K562 (cell line): ENCODE data around the gene AMZ1. TPM values are rescaled to one million over a fixed set of nuclear protein-coding genes. Genes with fewer than 3 reads are reported as not detected.
A peak's percentile ranks its signal among the peaks of the same experiment; 100 is the strongest.

Source experiments
- ARNT ChIP-seq, 2 experiments: fragments of 450-650 bp; IDR thresholded peaks; 2 replicates each; pipeline ENCODE4 v1.6.1; 2016; ENCODE audit warnings: mild to moderate bottlenecking in 1 of 2
- GABPA ChIP-seq: fragments of 200-800 bp; sonication (Bioruptor generic); conservative IDR thresholded peaks from 2 replicates; pipeline ENCODE4 v1.6.1; 2016; ENCODE audit warnings: low read depth, missing genetic modification characterization, missing compliant biosample characterization
- GABPB2 ChIP-seq: fragments of 250-450 bp; sonication (Bioruptor Pico); conservative IDR thresholded peaks from 2 replicates; pipeline ENCODE4 v1.5.1; 2021; ENCODE audit warnings: mild to moderate bottlenecking
- HOXB6 ChIP-seq: fragments of 250-450 bp; sonication (Bioruptor Pico); IDR thresholded peaks from 2 replicates; pipeline ENCODE4 v1.5.1; 2022; ENCODE audit warnings: mild to moderate bottlenecking, borderline replicate concordance
- MCM7 ChIP-seq, 2 experiments: fragments of 450-650 bp; IDR thresholded peaks; 2 replicates each; pipeline ENCODE4 v1.6.1; 2016 to 2018
- NFE2L1 ChIP-seq: fragments of 450-650 bp; IDR thresholded peaks from 2 replicates; pipeline ENCODE4 v1.6.1; 2016; ENCODE audit warnings: missing genetic modification characterization, low read depth, mild to moderate bottlenecking, missing compliant biosample characterization, moderate library complexity, borderline replicate concordance
- SRSF3 ChIP-seq: fragments of 200-400 bp; formaldehyde crosslinking; IDR thresholded peaks from 2 replicates; pipeline ENCODE4 v1.6.1; 2016; ENCODE audit warnings: mild to moderate bottlenecking, low read length, moderate library complexity; ENCODE audit not compliant: insufficient read depth
- TAF9B ChIP-seq: fragments of 450-650 bp; IDR thresholded peaks from 2 replicates; pipeline ENCODE4 v1.6.1; 2018; ENCODE audit warnings: mild to moderate bottlenecking; ENCODE audit not compliant: partially characterized antibody
- ZNF324 ChIP-seq: fragments of 250-450 bp; sonication (Bioruptor Pico); IDR thresholded peaks from 2 replicates; pipeline ENCODE4 v1.4.0; 2020; ENCODE audit warnings: mild to moderate bottlenecking
- ZNF717 ChIP-seq: fragments of 250-450 bp; sonication (Bioruptor Pico); IDR thresholded peaks from 2 replicates; pipeline ENCODE4 v1.5.0; 2021
- ZNF77 ChIP-seq: fragments of 250-450 bp; sonication (Bioruptor Pico); IDR thresholded peaks from 2 replicates; pipeline ENCODE4 v1.5.0; 2020
- polyA plus RNA-seq, 8 experiments: library from polyadenylated mRNA; depleted of rRNA in 4 of 8; stranded (reverse) in 5 of 8; unstranded in 3 of 8; fragments of >200 nt; fragmentation: Nextera tagmentation in 2 of 8; fragmentation: Illumina TruSeq in 1 of 8; extraction: Ambion mirVana in 2 of 8; extraction: Trizol in 1 of 8; gene quantifications; 2 replicates each; pipeline versions ENCODE4 v1.2.1 to v1.2.3, GENCODE V29; 2011 to 2014; ENCODE audit warnings: inconsistent platforms in 1 of 8, missing spikeins in 1 of 8
- total RNA-seq, 7 experiments: library from RNA; depleted of rRNA in 6 of 7; stranded (reverse); fragments of >200 nt in 6 of 7; fragmentation: Illumina TruSeq in 2 of 7; extraction: Trizol in 2 of 7; gene quantifications; 2 replicates each; pipeline versions ENCODE4 v1.2.1 to v1.2.3, GENCODE V29; 2011 to 2021; ENCODE audit warnings: low replicate concordance in 1 of 7
- TF ChIP-seq, protein P1 (sequence below), 2 experiments: fragments of 450-650 bp; formaldehyde crosslinking in 1 of 2; IDR thresholded peaks; 2 replicates each; pipeline versions ENCODE4 v1.4.0 to v1.6.1; 2014 to 2020; ENCODE audit warnings: mild to moderate bottlenecking in 2 of 2, borderline replicate concordance in 1 of 2, low read depth in 1 of 2
- TF ChIP-seq, protein P2 (sequence below): fragments of 450-650 bp; IDR thresholded peaks from 2 replicates; pipeline ENCODE4 v1.6.1; 2018; ENCODE audit not compliant: partially characterized antibody
- TF ChIP-seq, protein P3 (sequence below), 2 experiments: IDR thresholded peaks; 2 replicates each; pipeline ENCODE4 v1.6.1; 2011; ENCODE audit warnings: borderline replicate concordance in 1 of 2, control low read depth in 1 of 2, low read depth in 1 of 2, low read length in 1 of 2, mild to moderate bottlenecking in 1 of 2, mixed read lengths in 1 of 2, moderate library complexity in 1 of 2; ENCODE audit not compliant: insufficient read depth in 1 of 2, insufficient read length in 1 of 2, poor library complexity in 1 of 2, severe bottlenecking in 1 of 2; ENCODE audit errors: extremely low read depth in 1 of 2

Gene AMZ1
- total and polyA plus RNA-seq, 9 of the 15 experiments (the other 6 are each of a cell fraction or from before 2014, with no cell fraction given), result not detected

DNA sequence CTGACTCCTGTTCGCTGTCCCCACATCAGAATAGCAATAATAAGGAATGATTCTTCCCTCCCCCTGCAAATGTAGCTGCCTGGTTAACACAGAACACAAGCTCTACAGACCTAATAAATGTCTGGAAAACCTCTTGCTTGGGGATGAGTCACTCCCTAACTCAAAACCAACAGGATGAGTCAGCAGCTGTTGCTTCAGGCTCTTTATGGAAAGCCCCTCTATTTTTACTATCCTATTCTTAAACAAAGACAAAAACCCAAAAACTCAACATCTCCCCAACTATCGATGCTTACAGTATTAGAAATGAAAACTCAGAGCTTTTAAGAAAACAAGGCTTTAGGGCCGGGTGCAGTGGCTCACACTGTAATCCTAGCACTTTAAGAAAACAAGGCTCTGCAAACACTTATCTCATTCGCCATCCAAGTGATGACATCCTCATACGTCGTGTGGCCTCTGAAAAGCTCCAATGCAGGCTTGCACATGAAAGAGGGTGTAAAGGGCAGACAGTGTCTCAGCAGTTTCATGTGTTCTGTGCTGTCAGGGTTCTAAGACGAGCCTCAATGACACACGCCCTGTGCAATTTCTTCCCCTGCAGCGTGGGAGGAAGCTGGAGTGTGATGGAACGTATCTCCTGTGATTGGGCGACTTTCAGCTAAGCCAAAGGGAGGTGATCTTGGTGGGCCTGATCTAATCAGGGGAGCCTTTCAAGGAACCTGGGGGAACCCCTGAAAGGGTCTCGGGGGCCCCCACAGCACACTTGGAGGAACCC, 70.1 kb downstream of the AMZ1 start (continued):
- TF ChIP-seq, protein P1, sequence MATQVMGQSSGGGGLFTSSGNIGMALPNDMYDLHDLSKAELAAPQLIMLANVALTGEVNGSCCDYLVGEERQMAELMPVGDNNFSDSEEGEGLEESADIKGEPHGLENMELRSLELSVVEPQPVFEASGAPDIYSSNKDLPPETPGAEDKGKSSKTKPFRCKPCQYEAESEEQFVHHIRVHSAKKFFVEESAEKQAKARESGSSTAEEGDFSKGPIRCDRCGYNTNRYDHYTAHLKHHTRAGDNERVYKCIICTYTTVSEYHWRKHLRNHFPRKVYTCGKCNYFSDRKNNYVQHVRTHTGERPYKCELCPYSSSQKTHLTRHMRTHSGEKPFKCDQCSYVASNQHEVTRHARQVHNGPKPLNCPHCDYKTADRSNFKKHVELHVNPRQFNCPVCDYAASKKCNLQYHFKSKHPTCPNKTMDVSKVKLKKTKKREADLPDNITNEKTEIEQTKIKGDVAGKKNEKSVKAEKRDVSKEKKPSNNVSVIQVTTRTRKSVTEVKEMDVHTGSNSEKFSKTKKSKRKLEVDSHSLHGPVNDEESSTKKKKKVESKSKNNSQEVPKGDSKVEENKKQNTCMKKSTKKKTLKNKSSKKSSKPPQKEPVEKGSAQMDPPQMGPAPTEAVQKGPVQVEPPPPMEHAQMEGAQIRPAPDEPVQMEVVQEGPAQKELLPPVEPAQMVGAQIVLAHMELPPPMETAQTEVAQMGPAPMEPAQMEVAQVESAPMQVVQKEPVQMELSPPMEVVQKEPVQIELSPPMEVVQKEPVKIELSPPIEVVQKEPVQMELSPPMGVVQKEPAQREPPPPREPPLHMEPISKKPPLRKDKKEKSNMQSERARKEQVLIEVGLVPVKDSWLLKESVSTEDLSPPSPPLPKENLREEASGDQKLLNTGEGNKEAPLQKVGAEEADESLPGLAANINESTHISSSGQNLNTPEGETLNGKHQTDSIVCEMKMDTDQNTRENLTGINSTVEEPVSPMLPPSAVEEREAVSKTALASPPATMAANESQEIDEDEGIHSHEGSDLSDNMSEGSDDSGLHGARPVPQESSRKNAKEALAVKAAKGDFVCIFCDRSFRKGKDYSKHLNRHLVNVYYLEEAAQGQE (IDR thresholded peaks at IDR 0.05; ENCODE audit: borderline replicate concordance), result peak; percentile 12; the same call in 1 of the 2 replicates
- TF ChIP-seq, protein P1 (CRISPR knock-in tag; IDR thresholded peaks at IDR 0.05; ENCODE audit: low read depth), result no peak
- TF ChIP-seq SRSF3 (no peak), NFE2L1 (tag) (peak; percentile 78; the same call in 1 of the 2 replicates), ZNF324 (CRISPR knock-in tag) (no peak), GABPB2 (CRISPR knock-in tag) (no peak), GABPA (tag) (0 out of 2 replicates have a peak, but pooled peaks have one; percentile 33), MCM7 (IDR thresholded peaks at IDR 0.05) (no peak), HOXB6 (CRISPR knock-in tag) (no peak), TAF9B (peak; percentile 88), ZNF717 (CRISPR knock-in tag) (no peak), ARNT (IDR thresholded peaks at IDR 0.05) (peak in 1 of 2 experiments; percentile 71; a peak in 1 of 4 replicates), ZNF77 (CRISPR knock-in tag) (no peak)
- TF ChIP-seq, protein P2, sequence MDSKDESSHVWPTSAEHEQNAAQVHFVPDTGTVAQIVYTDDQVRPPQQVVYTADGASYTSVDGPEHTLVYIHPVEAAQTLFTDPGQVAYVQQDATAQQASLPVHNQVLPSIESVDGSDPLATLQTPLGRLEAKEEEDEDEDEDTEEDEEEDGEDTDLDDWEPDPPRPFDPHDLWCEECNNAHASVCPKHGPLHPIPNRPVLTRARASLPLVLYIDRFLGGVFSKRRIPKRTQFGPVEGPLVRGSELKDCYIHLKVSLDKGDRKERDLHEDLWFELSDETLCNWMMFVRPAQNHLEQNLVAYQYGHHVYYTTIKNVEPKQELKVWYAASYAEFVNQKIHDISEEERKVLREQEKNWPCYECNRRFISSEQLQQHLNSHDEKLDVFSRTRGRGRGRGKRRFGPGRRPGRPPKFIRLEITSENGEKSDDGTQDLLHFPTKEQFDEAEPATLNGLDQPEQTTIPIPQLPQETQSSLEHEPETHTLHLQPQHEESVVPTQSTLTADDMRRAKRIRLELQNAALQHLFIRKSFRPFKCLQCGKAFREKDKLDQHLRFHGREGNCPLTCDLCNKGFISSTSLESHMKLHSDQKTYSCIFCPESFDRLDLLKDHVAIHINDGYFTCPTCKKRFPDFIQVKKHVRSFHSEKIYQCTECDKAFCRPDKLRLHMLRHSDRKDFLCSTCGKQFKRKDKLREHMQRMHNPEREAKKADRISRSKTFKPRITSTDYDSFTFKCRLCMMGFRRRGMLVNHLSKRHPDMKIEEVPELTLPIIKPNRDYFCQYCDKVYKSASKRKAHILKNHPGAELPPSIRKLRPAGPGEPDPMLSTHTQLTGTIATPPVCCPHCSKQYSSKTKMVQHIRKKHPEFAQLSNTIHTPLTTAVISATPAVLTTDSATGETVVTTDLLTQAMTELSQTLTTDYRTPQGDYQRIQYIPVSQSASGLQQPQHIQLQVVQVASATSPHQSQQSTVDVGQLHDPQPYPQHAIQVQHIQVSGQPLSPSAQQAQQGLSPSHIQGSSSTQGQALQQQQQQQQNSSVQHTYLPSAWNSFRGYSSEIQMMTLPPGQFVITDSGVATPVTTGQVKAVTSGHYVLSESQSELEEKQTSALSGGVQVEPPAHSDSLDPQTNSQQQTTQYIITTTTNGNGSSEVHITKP, result no peak
- TF ChIP-seq, protein P3, sequence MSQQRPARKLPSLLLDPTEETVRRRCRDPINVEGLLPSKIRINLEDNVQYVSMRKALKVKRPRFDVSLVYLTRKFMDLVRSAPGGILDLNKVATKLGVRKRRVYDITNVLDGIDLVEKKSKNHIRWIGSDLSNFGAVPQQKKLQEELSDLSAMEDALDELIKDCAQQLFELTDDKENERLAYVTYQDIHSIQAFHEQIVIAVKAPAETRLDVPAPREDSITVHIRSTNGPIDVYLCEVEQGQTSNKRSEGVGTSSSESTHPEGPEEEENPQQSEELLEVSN (IDR thresholded peaks at IDR 0.05; ENCODE audit: borderline replicate concordance in 1 of 2, extremely low read depth in 1 of 2, insufficient read depth in 1 of 2, insufficient read length in 1 of 2, low read depth in 1 of 2, low read length in 1 of 2, poor library complexity in 1 of 2, severe bottlenecking in 1 of 2), result peak; percentile 61 to 80
